IPS DF 6.9 (cell line): ENCODE results near the gene CLRN3.

Experiments used
- DNase-seq: peaks from one replicate; pipeline ENCODE4 v3.0.0-alpha.2; 2013; ENCODE audit warnings: low read depth, low spot score
- H3K27ac ChIP-seq: one replicate; pipeline ENCODE4 v1.5.1; 2013; ENCODE audit warnings: low read length, control low read depth
- H3K27me3 ChIP-seq: 2 replicates; pipeline ENCODE4 v1.6.1; 2013; ENCODE audit warnings: mild to moderate bottlenecking, low read length; ENCODE audit not compliant: control insufficient read depth, insufficient read depth
- H3K36me3 ChIP-seq: 2 replicates; pipeline ENCODE4 v1.6.1; 2013; ENCODE audit warnings: low read length; ENCODE audit not compliant: control insufficient read depth, insufficient read depth
- H3K4me1 ChIP-seq: 2 replicates; pipeline ENCODE4 v1.6.1; 2013; ENCODE audit warnings: low read length; ENCODE audit not compliant: control insufficient read depth, insufficient read depth
- H3K4me3 ChIP-seq: 2 replicates; pipeline ENCODE4 v1.5.1; 2013; ENCODE audit warnings: mild to moderate bottlenecking, low read length
- H3K9me3 ChIP-seq: 2 replicates; pipeline ENCODE4 v1.6.1; 2013; ENCODE audit warnings: low read length, inconsistent platforms; ENCODE audit not compliant: control insufficient read depth, insufficient read depth
- WGBS: extraction: QIAGEN DNeasy Blood & Tissue Kit; methylation state at CpG from one replicate; pipeline ENCODE4 v1.1.7; 2013; ENCODE audit warnings: mixed read lengths, missing lambda C conversion rate; ENCODE audit not compliant: insufficient read length, insufficient coverage; 5-methylcytosine and 5-hydroxymethylcytosine counted together

CLRN3 gene

DNA sequence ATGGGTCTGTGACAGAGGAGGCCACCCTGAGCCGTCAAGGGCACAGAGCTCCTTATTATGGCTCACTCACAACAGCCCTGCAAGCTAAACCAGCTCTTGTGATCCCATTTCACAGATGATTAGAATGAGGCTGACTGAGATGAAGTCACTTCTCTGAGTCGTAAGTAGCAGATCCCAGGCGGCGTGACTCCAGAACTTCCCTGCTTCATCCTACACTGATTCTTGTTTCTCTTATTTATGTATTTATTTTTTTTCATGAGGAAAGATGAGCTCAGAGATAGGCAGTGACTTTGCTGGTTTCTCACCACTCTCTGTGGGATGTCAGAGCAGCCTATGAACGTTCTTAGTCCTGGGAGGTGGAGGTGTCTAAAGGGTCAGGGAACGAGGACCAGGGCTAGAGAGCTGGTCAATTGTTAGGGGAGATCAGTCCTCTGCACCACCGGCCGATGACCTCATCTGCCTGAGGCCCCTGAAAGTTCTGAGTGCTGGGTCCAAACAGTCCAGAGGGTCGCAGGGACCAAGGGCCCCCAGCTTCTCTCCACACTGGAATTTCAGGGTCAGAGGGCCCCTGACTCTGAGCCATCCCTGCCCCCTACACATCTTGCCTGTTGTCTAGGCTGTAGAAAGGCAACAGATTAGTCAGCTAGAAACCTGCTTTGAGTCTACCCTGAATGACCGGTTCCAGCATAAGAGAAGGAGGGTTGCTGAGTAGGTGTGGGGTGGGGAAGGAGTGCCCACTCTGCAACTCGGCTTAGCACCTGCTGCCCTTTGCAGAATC is 17.9 kb downstream of the CLRN3 start:
- no peaks in the 10 kb centered on the region for H3K4me1 ChIP-seq
- H3K27me3 ChIP-seq = no peaks in the 10 kb centered on the region
- no peak overlapping the region for H3K4me3 ChIP-seq
- no peaks in the 10 kb centered on the region for H3K36me3 ChIP-seq
- no peak overlapping the region for H3K27ac ChIP-seq
- WGBS = no CpG with 5 or more reads among the region's 11 CpGs
- H3K9me3 ChIP-seq = no peaks in the 10 kb centered on the region
- no peak for DNase-seq

- no peak overlapping the region for H3K27ac ChIP-seq
- no peak overlapping the region for H3K4me3 ChIP-seq
- no CpG with 5 or more reads among the region's 11 CpGs for WGBS
- no peaks in the 10 kb centered on the region for H3K36me3 ChIP-seq
- no peaks in the 10 kb centered on the region for H3K27me3 ChIP-seq
- no peaks in the 10 kb centered on the region for H3K9me3 ChIP-seq
- H3K4me1 ChIP-seq = no peaks in the 10 kb centered on the region
- no peak for DNase-seq
Observed at GRCh38 chr10:127873901-127874470, 18.8 kb downstream of the CLRN3 start.

DNA sequence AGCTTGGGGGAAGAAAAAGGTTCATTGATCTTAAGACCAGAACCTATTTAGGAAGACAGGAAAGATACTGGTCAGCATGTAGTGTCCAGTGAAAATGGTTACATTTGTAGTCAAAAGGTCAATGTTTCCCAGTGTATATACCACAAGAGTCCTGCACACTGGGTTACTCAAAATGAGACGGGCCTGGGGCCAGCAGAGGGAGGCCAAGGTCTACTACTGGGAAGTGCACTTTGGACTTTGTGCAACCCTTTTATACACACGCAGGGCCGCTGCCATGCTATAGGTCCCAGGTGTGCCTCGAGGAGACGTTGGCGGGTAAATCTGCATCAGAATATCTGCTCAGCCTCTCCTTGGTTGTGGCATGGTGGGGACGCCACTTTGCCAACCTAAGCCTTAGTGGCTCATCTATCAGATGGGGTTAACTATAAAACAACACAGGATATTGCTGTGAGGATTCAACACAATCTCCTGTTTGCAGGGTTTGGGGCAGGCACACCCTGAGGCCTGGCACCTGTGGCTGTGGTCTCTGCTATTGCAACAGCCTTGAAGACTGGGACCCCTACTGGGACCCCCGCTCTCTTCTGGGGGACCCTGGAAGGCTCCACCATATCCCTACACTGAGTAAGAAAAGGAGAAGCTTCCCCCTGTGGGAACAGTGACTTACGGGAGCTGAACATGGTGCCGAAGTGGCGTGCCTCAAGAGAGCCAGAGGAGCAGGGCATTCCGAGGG is 19.7 kb downstream of the CLRN3 start:
- Histone ChIP-seq H3K36me3 (no peaks in the 10 kb centered on the region), H3K4me3 (no peak overlapping the region), H3K27ac (no peak overlapping the region), H3K9me3 (no peaks in the 10 kb centered on the region), H3K27me3 (no peaks in the 10 kb centered on the region), H3K4me1 (no peaks in the 10 kb centered on the region)
- no CpG with 5 or more reads among the region's 12 CpGs for WGBS
- DNase-seq = no peak

- H3K4me3 ChIP-seq = no peak overlapping the region
- WGBS = no CpG with 5 or more reads among the region's 23 CpGs
- no peaks in the 10 kb centered on the region for H3K36me3 ChIP-seq
- H3K4me1 ChIP-seq = no peaks in the 10 kb centered on the region
- no peaks in the 10 kb centered on the region for H3K27me3 ChIP-seq
- no peaks in the 10 kb centered on the region for H3K9me3 ChIP-seq
- DNase-seq = no peak
- H3K27ac ChIP-seq = no peak overlapping the region
Observed at GRCh38 chr10:127872011-127872761, 20.6 kb downstream of the CLRN3 start.

DNA sequence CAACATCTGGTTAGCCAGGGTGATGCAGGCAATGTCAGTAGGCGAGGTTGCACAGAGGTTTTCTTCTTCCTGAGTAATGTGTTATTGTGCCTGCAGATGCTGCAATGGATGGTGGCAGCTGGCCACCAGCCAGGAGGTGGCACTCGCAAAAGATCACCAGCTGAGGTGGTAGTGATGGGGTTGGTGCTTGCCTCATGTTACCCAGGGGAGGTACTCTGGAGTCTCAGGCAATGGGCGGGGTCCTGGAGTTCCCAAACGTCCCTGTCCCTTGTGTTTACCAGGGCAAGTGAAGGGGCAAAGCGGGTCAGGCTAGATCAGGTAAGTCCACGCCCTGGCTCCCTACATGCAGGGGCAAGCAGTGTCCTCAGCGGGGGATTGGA is 21.1 kb downstream of the CLRN3 start:
- H3K4me1 ChIP-seq = no peaks in the 10 kb centered on the region
- WGBS = no CpG with 5 or more reads among the region's 7 CpGs
- no peak overlapping the region for H3K27ac ChIP-seq
- DNase-seq = no peak
- no peak overlapping the region for H3K4me3 ChIP-seq
- no peaks in the 10 kb centered on the region for H3K9me3 ChIP-seq
- no peaks in the 10 kb centered on the region for H3K27me3 ChIP-seq
- no peaks in the 10 kb centered on the region for H3K36me3 ChIP-seq

DNA sequence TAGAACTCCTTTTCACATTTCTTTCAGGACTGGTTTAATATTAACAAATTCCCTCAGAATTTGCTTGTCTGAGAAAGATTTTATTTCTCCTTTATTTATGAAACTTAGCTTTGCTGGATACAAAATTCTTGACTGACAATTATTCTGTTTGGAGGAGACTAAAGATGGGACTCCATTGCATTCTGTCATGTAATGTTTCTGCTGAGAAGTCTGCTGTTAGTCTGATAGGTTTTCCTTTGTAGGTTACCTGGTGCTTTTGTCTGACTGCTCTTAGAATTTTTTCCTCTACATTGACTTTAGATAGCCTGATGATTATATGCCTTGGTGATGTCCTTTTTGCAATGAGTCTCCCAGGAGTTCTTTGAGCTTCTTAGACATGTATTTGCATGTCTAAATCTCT is 23.4 kb downstream of the CLRN3 start:
- H3K4me3 ChIP-seq = no peak overlapping the region
- no peak overlapping the region for H3K27ac ChIP-seq
- H3K27me3 ChIP-seq = no peaks in the 10 kb centered on the region
- H3K4me1 ChIP-seq = no peaks in the 10 kb centered on the region
- no peaks in the 10 kb centered on the region for H3K36me3 ChIP-seq
- H3K9me3 ChIP-seq = no peaks in the 10 kb centered on the region
- no peak for DNase-seq

- no CpG with 5 or more reads among the region's 1 CpG for WGBS
- Histone ChIP-seq H3K4me3 (no peak overlapping the region), H3K4me1 (no peaks in the 10 kb centered on the region), H3K27ac (no peak overlapping the region), H3K27me3 (no peaks in the 10 kb centered on the region), H3K36me3 (no peaks in the 10 kb centered on the region), H3K9me3 (no peaks in the 10 kb centered on the region)
- DNase-seq = no peak
Observed at GRCh38 chr10:127867805-127868204, 24.9 kb downstream of the CLRN3 start.

- no peak overlapping the region for H3K27ac ChIP-seq
- no peaks in the 10 kb centered on the region for H3K36me3 ChIP-seq
- H3K4me3 ChIP-seq = no peak overlapping the region
- no peaks in the 10 kb centered on the region for H3K4me1 ChIP-seq
- no CpG with 5 or more reads among the region's 8 CpGs for WGBS
- no peaks in the 10 kb centered on the region for H3K9me3 ChIP-seq
- H3K27me3 ChIP-seq = no peaks in the 10 kb centered on the region
- DNase-seq = no peak
Observed at GRCh38 chr10:127866276-127867013, 26.3 kb downstream of the CLRN3 start.

- no peak for DNase-seq
- no peak overlapping the region for H3K4me3 ChIP-seq
- no peaks in the 10 kb centered on the region for H3K27me3 ChIP-seq
- H3K9me3 ChIP-seq = no peaks in the 10 kb centered on the region
- no peaks in the 10 kb centered on the region for H3K4me1 ChIP-seq
- no peak overlapping the region for H3K27ac ChIP-seq
- no CpG with 5 or more reads among the region's 6 CpGs for WGBS
- H3K36me3 ChIP-seq = no peaks in the 10 kb centered on the region
Observed at GRCh38 chr10:127863231-127863825, 29.4 kb downstream of the CLRN3 start.
